HG03378 (cell line): ENCODE results near the gene PFKP.
A peak's percentile ranks its signal among the peaks of the same experiment; 100 is the strongest.
"Not testable (repeated sequence)": the region's sequence is repeated elsewhere in the genome, so short reads cannot be mapped to it uniquely, and the experiment has no call there.

Experiments
- ATAC-seq: cut with Tn5 transposase; IDR thresholded peaks from one replicate; pipeline ENCODE4 v1.9.1; 2021; ENCODE audit warnings: mild to moderate bottlenecking, moderate library complexity; ENCODE audit not compliant: unreplicated experiment

PFKP gene

GRCh38 chr10:3095373-3096139 is 28.2 kb downstream of the PFKP start:
- ATAC-seq, result peak; percentile 64

GRCh38 chr10:3096149-3096548 is 28.8 kb downstream of the PFKP start:
- no peak for ATAC-seq

- no peak for ATAC-seq
Measured at GRCh38 chr10:3097160-3097559, 29.8 kb downstream of the PFKP start.

GRCh38 chr10:3098689-3099088 is 31.3 kb downstream of the PFKP start:
- ATAC-seq, result no peak

- no peak for ATAC-seq
Measured at GRCh38 chr10:3099291-3100092, 32.1 kb downstream of the PFKP start.

GRCh38 chr10:3100093-3100792 is 32.9 kb downstream of the PFKP start:
- ATAC-seq, result no peak

GRCh38 chr10:3100856-3101640 is 33.7 kb downstream of the PFKP start:
- ATAC-seq, result no peak

GRCh38 chr10:3102720-3103427 is 35.5 kb downstream of the PFKP start:
- no peak for ATAC-seq

GRCh38 chr10:3103646-3104045 is 36.3 kb downstream of the PFKP start:
- no peak for ATAC-seq

- ATAC-seq, result no peak
Measured at GRCh38 chr10:3104251-3104918, 37.0 kb downstream of the PFKP start.

GRCh38 chr10:3105166-3105565 is 37.8 kb downstream of the PFKP start:
- ATAC-seq, result no peak

- no peak for ATAC-seq
Measured at GRCh38 chr10:3105905-3106304, 38.6 kb downstream of the PFKP start.

GRCh38 chr10:3106328-3106727 is 39.0 kb downstream of the PFKP start:
- ATAC-seq, result not testable (repeated sequence)

- no peak for ATAC-seq
Measured at GRCh38 chr10:3106928-3107425, 39.6 kb downstream of the PFKP start.

GRCh38 chr10:3107426-3107961 is 40.1 kb downstream of the PFKP start:
- no peak for ATAC-seq

- no peak for ATAC-seq
Measured at GRCh38 chr10:3108033-3108432, 40.7 kb downstream of the PFKP start.

GRCh38 chr10:3108575-3109105 is 41.3 kb downstream of the PFKP start:
- ATAC-seq, result no peak

GRCh38 chr10:3109196-3109595 is 41.8 kb downstream of the PFKP start:
- ATAC-seq, result no peak

GRCh38 chr10:3109633-3110032 is 42.3 kb downstream of the PFKP start:
- no peak for ATAC-seq
